SK-N-SH treated with all-trans-retinoic acid at 6 μM for 48 hours (cell line): ENCODE results near the gene APMAP.
"Not testable (repeated sequence)": the region's sequence is repeated elsewhere in the genome, so short reads cannot be mapped to it uniquely, and the experiment has no call there.

ENCODE experiments used
- ATAC-seq: fragments of 200-7000 bp; cut with Tn5 transposase; 3 replicates; pipeline ENCODE4 v1.9.1; 2020; ENCODE audit warnings: mild to moderate bottlenecking, moderate library complexity
- ARNTL ChIP-seq: fragments of 450-650 bp; formaldehyde crosslinking; IDR thresholded peaks from 2 replicates; pipeline ENCODE4 v1.5.0; 2020; ENCODE audit warnings: low read depth, mild to moderate bottlenecking, moderate library complexity, borderline replicate concordance
- BACH2 ChIP-seq: fragments of 250-450 bp; sonication (Bioruptor Pico); IDR thresholded peaks from 2 replicates; pipeline ENCODE4 v1.9.0; 2021; ENCODE audit warnings: mild to moderate bottlenecking, borderline replicate concordance
- CSDC2 ChIP-seq: fragments of 250-450 bp; sonication (Bioruptor Pico); IDR thresholded peaks from 2 replicates; pipeline ENCODE4 v1.5.0; 2020; ENCODE audit warnings: mild to moderate bottlenecking, moderate library complexity
- ESRRG ChIP-seq: fragments of 250-450 bp; sonication (Bioruptor Pico); IDR thresholded peaks from 2 replicates; pipeline ENCODE4 v1.6.1; 2021; ENCODE audit warnings: mild to moderate bottlenecking
- GLIS3 ChIP-seq: fragments of 250-450 bp; sonication (Bioruptor Pico); IDR thresholded peaks from 2 replicates; pipeline ENCODE4 v1.5.0; 2020; ENCODE audit warnings: mild to moderate bottlenecking, moderate library complexity
- ISL1 ChIP-seq: fragments of 250-450 bp; sonication (Bioruptor Pico); IDR thresholded peaks from 2 replicates; pipeline ENCODE4 v2.1.2; 2022; ENCODE audit warnings: mild to moderate bottlenecking, moderate library complexity
- OSR1 ChIP-seq: fragments of 250-450 bp; sonication (Bioruptor Pico); IDR thresholded peaks from 2 replicates; pipeline ENCODE4 v1.8.0; 2022; ENCODE audit warnings: moderate library complexity, mild to moderate bottlenecking, inconsistent platforms
- PPARA ChIP-seq: fragments of 250-450 bp; sonication (Bioruptor Pico); IDR thresholded peaks from 2 replicates; pipeline ENCODE4 v1.5.0; 2020; ENCODE audit warnings: mild to moderate bottlenecking, borderline replicate concordance
- RARB ChIP-seq: fragments of 250-450 bp; sonication (Bioruptor Pico); IDR thresholded peaks from 2 replicates; pipeline ENCODE4 v1.8.0; 2021; ENCODE audit warnings: mild to moderate bottlenecking, moderate library complexity
- SNAI2 ChIP-seq: fragments of 250-450 bp; sonication (Bioruptor Pico); IDR thresholded peaks from 2 replicates; pipeline ENCODE4 v1.5.0; 2020; ENCODE audit warnings: mild to moderate bottlenecking, moderate library complexity
- TCF4 ChIP-seq: fragments of 250-450 bp; sonication (Bioruptor Pico); IDR thresholded peaks from 2 replicates; pipeline ENCODE4 v1.8.0; 2021; ENCODE audit warnings: mild to moderate bottlenecking, moderate library complexity, borderline replicate concordance
- TOX ChIP-seq: fragments of 250-450 bp; sonication (Bioruptor Pico); IDR thresholded peaks from 2 replicates; pipeline ENCODE4 v1.8.0; 2021; ENCODE audit warnings: mild to moderate bottlenecking, moderate library complexity, borderline replicate concordance
- ZC3H10 ChIP-seq: fragments of 250-450 bp; sonication (Bioruptor Pico); IDR thresholded peaks from 2 replicates; pipeline ENCODE4 v1.5.1; 2021; ENCODE audit warnings: mild to moderate bottlenecking, moderate library complexity
- ZFP3 ChIP-seq: fragments of 250-450 bp; sonication (Bioruptor Pico); IDR thresholded peaks from 2 replicates; pipeline ENCODE4 v1.5.0; 2020; ENCODE audit warnings: mild to moderate bottlenecking, moderate library complexity
- ZFP30 ChIP-seq: fragments of 450-650 bp; formaldehyde crosslinking; IDR thresholded peaks from 2 replicates; pipeline ENCODE4 v1.5.0; 2022; ENCODE audit warnings: mild to moderate bottlenecking, moderate library complexity
- ZNF565 ChIP-seq: fragments of 450-650 bp; formaldehyde crosslinking; conservative IDR thresholded peaks from 2 replicates; pipeline ENCODE4 v1.5.0; 2020; ENCODE audit warnings: low read depth, mild to moderate bottlenecking, moderate library complexity
- ZNF70 ChIP-seq: fragments of 450-650 bp; formaldehyde crosslinking; IDR thresholded peaks from 2 replicates; pipeline ENCODE4 v1.5.0; 2020; ENCODE audit warnings: mild to moderate bottlenecking, moderate library complexity
- ZNF8 ChIP-seq: fragments of 450-650 bp; formaldehyde crosslinking; IDR thresholded peaks from 2 replicates; pipeline ENCODE4 v1.5.0; 2020; ENCODE audit warnings: mild to moderate bottlenecking, moderate library complexity
- TF ChIP-seq, protein P1 (sequence below): fragments of 250-450 bp; sonication (Bioruptor Pico); IDR thresholded peaks from 2 replicates; pipeline ENCODE4 v1.5.0; 2020; ENCODE audit warnings: mild to moderate bottlenecking, moderate library complexity
- TF ChIP-seq, protein P2 (sequence below): fragments of 250-450 bp; sonication (Bioruptor Pico); IDR thresholded peaks from 2 replicates; pipeline ENCODE4 v1.8.0; 2020; ENCODE audit warnings: mild to moderate bottlenecking, moderate library complexity, borderline replicate concordance
- TF ChIP-seq, protein P3 (sequence below): fragments of 250-450 bp; sonication (Bioruptor Pico); IDR thresholded peaks from 2 replicates; pipeline ENCODE4 v1.8.0; 2021; ENCODE audit warnings: low read depth, mild to moderate bottlenecking, moderate library complexity, borderline replicate concordance

The APMAP gene

DNA sequence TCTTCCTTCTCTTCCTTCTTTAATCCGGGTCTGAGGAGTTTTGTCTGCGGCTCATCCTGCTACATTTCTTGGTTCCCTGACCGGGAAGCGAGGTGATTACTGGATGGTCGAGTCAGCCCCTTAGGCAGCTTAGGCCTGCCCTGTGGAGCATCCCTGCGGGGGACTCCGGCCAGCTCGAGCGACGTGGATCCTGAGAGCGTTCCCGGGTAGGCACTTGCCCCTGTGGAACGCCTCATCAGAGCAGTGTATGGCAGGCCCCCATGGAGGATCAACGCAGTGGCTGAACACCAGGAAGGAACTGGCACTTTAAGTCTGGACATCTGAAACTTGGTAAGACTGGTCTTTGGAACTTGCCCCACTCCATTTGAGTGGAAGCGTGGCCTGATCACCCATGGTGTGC, 72.9 kb downstream of the APMAP start:
- not testable (repeated sequence) for ATAC-seq

- peak; percentile 16; the same call in 1 of the 3 replicates for ATAC-seq
Measured at GRCh38 chr20:24918579-24919566, 73.7 kb downstream of the APMAP start.

DNA sequence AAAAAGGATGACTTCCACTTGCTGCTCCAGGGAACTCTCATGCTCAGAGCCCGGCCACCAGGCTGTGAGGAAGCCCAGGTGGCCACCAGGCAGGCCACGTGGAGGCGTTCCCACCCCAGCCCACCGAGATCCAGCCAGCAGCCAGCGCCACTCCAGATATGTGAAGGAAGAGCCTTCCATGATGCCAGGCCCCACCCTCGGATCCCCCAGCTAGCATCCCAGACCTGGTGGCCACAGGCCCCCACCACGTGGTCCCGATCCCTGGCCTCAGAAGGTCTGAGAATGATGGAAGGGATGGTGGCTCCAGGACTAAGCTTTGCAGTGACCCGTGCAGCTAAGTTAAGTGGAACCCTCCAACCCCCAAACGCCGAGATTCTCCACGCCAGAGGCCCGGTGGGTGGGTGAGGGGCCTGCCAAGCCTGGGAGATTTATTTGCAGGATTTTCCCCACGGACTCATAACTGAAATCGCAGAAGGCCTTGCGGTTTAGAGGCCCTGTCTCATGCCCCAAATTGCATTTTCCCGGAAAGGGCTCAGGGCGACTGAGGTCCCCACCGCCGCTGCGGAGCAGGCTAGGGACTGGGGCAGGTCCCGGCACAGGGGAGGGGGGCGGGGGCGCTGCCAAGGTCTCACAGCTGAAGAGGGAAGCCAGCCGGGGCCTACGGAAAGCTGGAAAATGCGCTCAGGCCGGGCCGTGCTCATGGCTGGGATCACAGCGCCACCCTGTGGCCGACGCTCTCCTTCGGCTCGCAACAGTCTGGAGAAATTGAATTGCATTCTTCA, 74.6 kb downstream of the APMAP start:
- TF ChIP-seq ZFP3 (CRISPR knock-in tag) (no peak), PPARA (no peak), ZNF8 (no peak), GLIS3 (CRISPR knock-in tag) (no peak), ZC3H10 (no peak), ZFP30 (CRISPR knock-in tag) (no peak), OSR1 (CRISPR knock-in tag) (no peak), TCF4 (no peak), RARB (CRISPR knock-in tag) (no peak), ARNTL (no peak), CSDC2 (CRISPR knock-in tag) (no peak), BACH2 (CRISPR knock-in tag) (no peak), TOX (no peak), ISL1 (CRISPR knock-in tag) (no peak), ZNF565 (CRISPR knock-in tag) (no peak), ZNF70 (CRISPR knock-in tag) (no peak), ESRRG (CRISPR knock-in tag) (no peak)
- TF ChIP-seq, protein P1, sequence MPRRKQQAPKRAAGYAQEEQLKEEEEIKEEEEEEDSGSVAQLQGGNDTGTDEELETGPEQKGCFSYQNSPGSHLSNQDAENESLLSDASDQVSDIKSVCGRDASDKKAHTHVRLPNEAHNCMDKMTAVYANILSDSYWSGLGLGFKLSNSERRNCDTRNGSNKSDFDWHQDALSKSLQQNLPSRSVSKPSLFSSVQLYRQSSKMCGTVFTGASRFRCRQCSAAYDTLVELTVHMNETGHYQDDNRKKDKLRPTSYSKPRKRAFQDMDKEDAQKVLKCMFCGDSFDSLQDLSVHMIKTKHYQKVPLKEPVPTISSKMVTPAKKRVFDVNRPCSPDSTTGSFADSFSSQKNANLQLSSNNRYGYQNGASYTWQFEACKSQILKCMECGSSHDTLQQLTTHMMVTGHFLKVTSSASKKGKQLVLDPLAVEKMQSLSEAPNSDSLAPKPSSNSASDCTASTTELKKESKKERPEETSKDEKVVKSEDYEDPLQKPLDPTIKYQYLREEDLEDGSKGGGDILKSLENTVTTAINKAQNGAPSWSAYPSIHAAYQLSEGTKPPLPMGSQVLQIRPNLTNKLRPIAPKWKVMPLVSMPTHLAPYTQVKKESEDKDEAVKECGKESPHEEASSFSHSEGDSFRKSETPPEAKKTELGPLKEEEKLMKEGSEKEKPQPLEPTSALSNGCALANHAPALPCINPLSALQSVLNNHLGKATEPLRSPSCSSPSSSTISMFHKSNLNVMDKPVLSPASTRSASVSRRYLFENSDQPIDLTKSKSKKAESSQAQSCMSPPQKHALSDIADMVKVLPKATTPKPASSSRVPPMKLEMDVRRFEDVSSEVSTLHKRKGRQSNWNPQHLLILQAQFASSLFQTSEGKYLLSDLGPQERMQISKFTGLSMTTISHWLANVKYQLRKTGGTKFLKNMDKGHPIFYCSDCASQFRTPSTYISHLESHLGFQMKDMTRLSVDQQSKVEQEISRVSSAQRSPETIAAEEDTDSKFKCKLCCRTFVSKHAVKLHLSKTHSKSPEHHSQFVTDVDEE (CRISPR knock-in tag), result no peak
- TF ChIP-seq, protein P2, sequence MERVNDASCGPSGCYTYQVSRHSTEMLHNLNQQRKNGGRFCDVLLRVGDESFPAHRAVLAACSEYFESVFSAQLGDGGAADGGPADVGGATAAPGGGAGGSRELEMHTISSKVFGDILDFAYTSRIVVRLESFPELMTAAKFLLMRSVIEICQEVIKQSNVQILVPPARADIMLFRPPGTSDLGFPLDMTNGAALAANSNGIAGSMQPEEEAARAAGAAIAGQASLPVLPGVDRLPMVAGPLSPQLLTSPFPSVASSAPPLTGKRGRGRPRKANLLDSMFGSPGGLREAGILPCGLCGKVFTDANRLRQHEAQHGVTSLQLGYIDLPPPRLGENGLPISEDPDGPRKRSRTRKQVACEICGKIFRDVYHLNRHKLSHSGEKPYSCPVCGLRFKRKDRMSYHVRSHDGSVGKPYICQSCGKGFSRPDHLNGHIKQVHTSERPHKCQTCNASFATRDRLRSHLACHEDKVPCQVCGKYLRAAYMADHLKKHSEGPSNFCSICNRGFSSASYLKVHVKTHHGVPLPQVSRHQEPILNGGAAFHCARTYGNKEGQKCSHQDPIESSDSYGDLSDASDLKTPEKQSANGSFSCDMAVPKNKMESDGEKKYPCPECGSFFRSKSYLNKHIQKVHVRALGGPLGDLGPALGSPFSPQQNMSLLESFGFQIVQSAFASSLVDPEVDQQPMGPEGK (CRISPR knock-in tag), result no peak
- TF ChIP-seq, protein P3, sequence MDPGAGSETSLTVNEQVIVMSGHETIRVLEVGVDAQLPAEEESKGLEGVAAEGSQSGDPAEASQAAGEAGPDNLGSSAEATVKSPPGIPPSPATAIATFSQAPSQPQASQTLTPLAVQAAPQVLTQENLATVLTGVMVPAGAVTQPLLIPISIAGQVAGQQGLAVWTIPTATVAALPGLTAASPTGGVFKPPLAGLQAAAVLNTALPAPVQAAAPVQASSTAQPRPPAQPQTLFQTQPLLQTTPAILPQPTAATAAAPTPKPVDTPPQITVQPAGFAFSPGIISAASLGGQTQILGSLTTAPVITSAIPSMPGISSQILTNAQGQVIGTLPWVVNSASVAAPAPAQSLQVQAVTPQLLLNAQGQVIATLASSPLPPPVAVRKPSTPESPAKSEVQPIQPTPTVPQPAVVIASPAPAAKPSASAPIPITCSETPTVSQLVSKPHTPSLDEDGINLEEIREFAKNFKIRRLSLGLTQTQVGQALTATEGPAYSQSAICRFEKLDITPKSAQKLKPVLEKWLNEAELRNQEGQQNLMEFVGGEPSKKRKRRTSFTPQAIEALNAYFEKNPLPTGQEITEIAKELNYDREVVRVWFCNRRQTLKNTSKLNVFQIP (CRISPR knock-in tag), result no peak
- TF ChIP-seq, all 23 proteins: peak for 0
- ATAC-seq, result peak; percentile 98

More at GRCh38 chr20:24918579-24919566, 73.7 kb downstream of the APMAP start:
- TF ChIP-seq SNAI2 (CRISPR knock-in tag) (no peak), ARNTL (no peak), TCF4 (no peak), TOX (no peak), ISL1 (CRISPR knock-in tag) (no peak), ZNF8 (no peak), RARB (CRISPR knock-in tag) (no peak), ZFP3 (CRISPR knock-in tag) (no peak)
- TF ChIP-seq, protein P1 (CRISPR knock-in tag), result no peak
- TF ChIP-seq, protein P2 (CRISPR knock-in tag), result no peak
